GM12892 (cell line): ENCODE data around the gene GALK1.

Experiments used
- DNase-seq: peaks from one replicate; pipeline ENCODE4 v3.0.0; 2011; ENCODE audit not compliant: insufficient read length
- FAIRE-seq: peaks from 2 replicates; lab custom pipeline; 2011; peaks lifted over from hg19 to GRCh38; lab: Jason Lieb, UNC
- POLR2A ChIP-seq: IDR thresholded peaks from 2 replicates; pipeline ENCODE4 v1.6.1; 2011; ENCODE audit warnings: low read depth, low read length, control low read depth
- POLR2AphosphoS5 ChIP-seq: IDR thresholded peaks from 2 replicates; pipeline ENCODE4 v1.6.1; 2011; ENCODE audit warnings: low read depth, low read length, control low read depth
- TAF1 ChIP-seq: IDR thresholded peaks from 2 replicates; pipeline ENCODE4 v1.6.1; 2011; ENCODE audit warnings: low read depth, mild to moderate bottlenecking, control low read depth, low read length, borderline replicate concordance

Gene GALK1

GRCh38 chr17:75724016-75725003 is 40.7 kb downstream of the GALK1 start:
- TF ChIP-seq POLR2A = no peak
- no peak for TF ChIP-seq TAF1
- no peak for TF ChIP-seq POLR2AphosphoS5

GRCh38 chr17:75723171-75723930 is 41.6 kb downstream of the GALK1 start:
- no peak for TF ChIP-seq POLR2A
- FAIRE-seq (no peak), DNase-seq (no peak)

More at GRCh38 chr17:75724016-75725003, 40.7 kb downstream of the GALK1 start:
- FAIRE-seq = no peak
- no peak for DNase-seq

GRCh38 chr17:75722542-75723095 is 42.4 kb downstream of the GALK1 start:
- no peak for FAIRE-seq
- no peak for DNase-seq
- TF ChIP-seq POLR2AphosphoS5 = no peak
- TF ChIP-seq TAF1 = no peak
- TF ChIP-seq POLR2A = no peak

- DNase-seq (no peak), FAIRE-seq (no peak)
- TF ChIP-seq POLR2AphosphoS5 = no peak
- TF ChIP-seq TAF1 = no peak
- TF ChIP-seq POLR2A = no peak
Measured at GRCh38 chr17:75722076-75722475, 42.9 kb downstream of the GALK1 start.

- FAIRE-seq (no peak), DNase-seq (no peak)
- no peak for TF ChIP-seq POLR2A
- no peak for TF ChIP-seq TAF1
- no peak for TF ChIP-seq POLR2AphosphoS5
Measured at GRCh38 chr17:75721463-75722011, 43.5 kb downstream of the GALK1 start.

- FAIRE-seq (no peak), DNase-seq (peak; percentile 74)
- TF ChIP-seq POLR2A (no peak), TAF1 (no peak), POLR2AphosphoS5 (no peak)
Measured at GRCh38 chr17:75720656-75721462, 44.1 kb downstream of the GALK1 start, which contains the start of gene ITGB4. Gene ITGB4, plus strand, starts transcription at chr17:75721459. Its CDS starts 3,245 bp downstream, at chr17:75724704.

GRCh38 chr17:75719732-75720131 is 45.3 kb downstream of the GALK1 start:
- DNase-seq (no peak), FAIRE-seq (no peak)
- TF ChIP-seq POLR2AphosphoS5 (no peak), POLR2A (no peak), TAF1 (no peak)

GRCh38 chr17:75712446-75712845 is 52.5 kb downstream of the GALK1 start:
- TF ChIP-seq POLR2AphosphoS5 (no peak), POLR2A (no peak), TAF1 (no peak)
- no peak for DNase-seq
- no peak for FAIRE-seq
